ENCODE results near the gene PTPRT.

DNA sequence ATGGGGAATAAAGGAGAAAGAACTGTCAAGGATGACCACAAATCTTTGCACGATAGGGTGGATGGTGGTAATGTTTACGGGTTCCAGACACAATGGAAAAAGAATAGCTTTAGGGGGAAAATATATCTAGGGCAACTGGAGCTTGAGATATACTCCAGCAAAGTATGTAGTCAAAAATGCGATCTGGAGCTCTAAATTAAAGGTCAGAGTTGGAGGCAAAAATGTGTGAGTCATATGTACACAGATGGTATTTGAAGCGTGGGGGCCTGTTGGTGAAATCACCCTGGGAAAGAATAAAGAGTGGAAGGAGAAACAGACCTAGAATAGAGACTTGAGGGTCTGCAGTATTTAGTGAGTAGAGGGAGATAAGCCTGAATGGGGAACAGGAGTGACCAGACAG is 937.6 kb downstream of the PTPRT start:
- TF ChIP-seq POLR2A (IDR thresholded peaks at IDR 0.05) (no peak), CTCF (IDR thresholded peaks at IDR 0.05) (no peak), POLR2AphosphoS5 (IDR thresholded peaks at IDR 0.05) (no peak)

Data from suprapubic skin (tissue), 4 donors.